NB4 (cell line): ENCODE data around the gene LASP1NB.

Experiments used
- POLR2A ChIP-seq: IDR thresholded peaks from 2 replicates; pipeline ENCODE4 v1.6.1; 2011; ENCODE audit warnings: mild to moderate bottlenecking; ENCODE audit not compliant: insufficient read length; ENCODE audit errors: extremely low read depth
- TF ChIP-seq, protein P1 (sequence below): IDR thresholded peaks from one replicate; pipeline ENCODE4 v1.5.1; 2012; ENCODE audit warnings: low read depth, low read length

DNA sequence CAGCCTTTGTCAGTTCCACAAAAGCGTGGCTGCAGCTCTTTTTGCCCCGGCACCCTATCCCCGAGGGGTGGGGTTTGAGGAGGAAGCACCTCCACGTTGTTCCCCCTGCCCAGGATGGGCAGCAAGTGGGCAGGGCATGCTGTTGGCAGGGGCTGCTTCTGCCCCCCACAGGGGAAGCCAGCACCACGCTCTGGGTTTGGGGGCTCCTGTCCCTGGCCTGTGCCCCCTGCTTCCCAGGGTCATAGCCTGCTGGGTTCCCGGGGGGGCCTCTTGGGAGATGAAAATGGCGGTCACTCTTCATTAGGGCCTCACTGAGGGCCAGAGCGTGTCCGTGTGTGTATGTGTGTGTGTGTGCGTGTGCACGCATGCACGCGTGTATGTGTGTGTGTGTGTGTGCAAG lies 32.8 kb upstream of the LASP1NB start:
- TF ChIP-seq, protein P1, sequence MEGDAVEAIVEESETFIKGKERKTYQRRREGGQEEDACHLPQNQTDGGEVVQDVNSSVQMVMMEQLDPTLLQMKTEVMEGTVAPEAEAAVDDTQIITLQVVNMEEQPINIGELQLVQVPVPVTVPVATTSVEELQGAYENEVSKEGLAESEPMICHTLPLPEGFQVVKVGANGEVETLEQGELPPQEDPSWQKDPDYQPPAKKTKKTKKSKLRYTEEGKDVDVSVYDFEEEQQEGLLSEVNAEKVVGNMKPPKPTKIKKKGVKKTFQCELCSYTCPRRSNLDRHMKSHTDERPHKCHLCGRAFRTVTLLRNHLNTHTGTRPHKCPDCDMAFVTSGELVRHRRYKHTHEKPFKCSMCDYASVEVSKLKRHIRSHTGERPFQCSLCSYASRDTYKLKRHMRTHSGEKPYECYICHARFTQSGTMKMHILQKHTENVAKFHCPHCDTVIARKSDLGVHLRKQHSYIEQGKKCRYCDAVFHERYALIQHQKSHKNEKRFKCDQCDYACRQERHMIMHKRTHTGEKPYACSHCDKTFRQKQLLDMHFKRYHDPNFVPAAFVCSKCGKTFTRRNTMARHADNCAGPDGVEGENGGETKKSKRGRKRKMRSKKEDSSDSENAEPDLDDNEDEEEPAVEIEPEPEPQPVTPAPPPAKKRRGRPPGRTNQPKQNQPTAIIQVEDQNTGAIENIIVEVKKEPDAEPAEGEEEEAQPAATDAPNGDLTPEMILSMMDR = no peak
- no peak for TF ChIP-seq POLR2A
